SKM-1 treated with dmso at 0.1 percent for 144 hours (cell line): ENCODE results near the gene STK35.

Experiments
- DNase-seq: peaks from one replicate; lab custom pipeline; 2025; ENCODE audit not compliant: unreplicated experiment; lab: John Stamatoyannopoulos, UW

Gene STK35

GRCh38 chr20:2133318-2134183, 31.9 kb downstream of the STK35 start:
- DNase-seq = no peak

GRCh38 chr20:2135013-2135412, 33.4 kb downstream of the STK35 start:
- DNase-seq = no peak

GRCh38 chr20:2136275-2136674, 34.6 kb downstream of the STK35 start:
- DNase-seq = no peak

- DNase-seq = no peak
These were observed 36.0 kb downstream of the STK35 start for GRCh38 chr20:2137552-2138201.

GRCh38 chr20:2138396-2138795, 36.8 kb downstream of the STK35 start:
- no peak for DNase-seq

- no peak for DNase-seq
These were observed 37.6 kb downstream of the STK35 start for GRCh38 chr20:2139250-2139649.

GRCh38 chr20:2139736-2140135, 38.1 kb downstream of the STK35 start:
- DNase-seq = no peak

GRCh38 chr20:2140561-2140960, 38.9 kb downstream of the STK35 start:
- DNase-seq = no peak

- DNase-seq = no peak
These were observed 40.3 kb downstream of the STK35 start for GRCh38 chr20:2141600-2142575.

- DNase-seq = no peak
These were observed 41.0 kb downstream of the STK35 start for GRCh38 chr20:2142649-2143048.

- no peak for DNase-seq
These were observed 42.0 kb downstream of the STK35 start for GRCh38 chr20:2143594-2143993.

- no peak for DNase-seq
These were observed 43.2 kb downstream of the STK35 start for GRCh38 chr20:2144850-2145249.

- no peak for DNase-seq
These were observed 43.7 kb downstream of the STK35 start for GRCh38 chr20:2145376-2145775.

- DNase-seq = no peak
These were observed 44.6 kb downstream of the STK35 start for GRCh38 chr20:2146080-2146867.

GRCh38 chr20:2149507-2149906, 47.9 kb downstream of the STK35 start:
- no peak for DNase-seq

GRCh38 chr20:2150660-2151059, 49.0 kb downstream of the STK35 start:
- DNase-seq = no peak

- no peak for DNase-seq
These were observed 50.2 kb downstream of the STK35 start for GRCh38 chr20:2151858-2152281.

- no peak for DNase-seq
These were observed 50.7 kb downstream of the STK35 start for GRCh38 chr20:2152317-2152716.

GRCh38 chr20:2153326-2153725, 51.7 kb downstream of the STK35 start:
- no peak for DNase-seq

GRCh38 chr20:2156224-2156623, 54.6 kb downstream of the STK35 start:
- DNase-seq = no peak
